Chondrocyte (in vitro differentiated cells): Measurements from ENCODE around the gene ZNF705A. TPM values are rescaled to one million over a fixed set of nuclear protein-coding genes. Genes with fewer than 3 reads are reported as not detected.
"Not testable (repeated sequence)": the region's sequence is repeated elsewhere in the genome, so short reads cannot be mapped to it uniquely, and the experiment has no call there.

Experiments used
- DNase-seq: peaks from one replicate; pipeline ENCODE4 v3.0.0; 2021; ENCODE audit warnings: mixed read lengths, low spot score
- H3K27ac Mint-ChIP-seq: one replicate; pipeline ENCODE4 v1.8.0; 2021; ENCODE audit warnings: mild to moderate bottlenecking, moderate library complexity, mixed read lengths; ENCODE audit not compliant: unreplicated experiment
- H3K27me3 Mint-ChIP-seq: 2 replicates; pipeline ENCODE4 v1.8.0; 2021; ENCODE audit warnings: low read depth, mixed read lengths
- H3K36me3 Mint-ChIP-seq: 2 replicates; pipeline ENCODE4 v1.8.0; 2021; ENCODE audit warnings: low read depth, mixed read lengths
- H3K4me1 Mint-ChIP-seq: 2 replicates; pipeline ENCODE4 v1.8.0; 2021; ENCODE audit warnings: low read depth, mild to moderate bottlenecking, mixed read lengths
- H3K4me3 Mint-ChIP-seq: one replicate; pipeline ENCODE4 v1.8.0; 2021; ENCODE audit warnings: mild to moderate bottlenecking, moderate library complexity, mixed read lengths; ENCODE audit not compliant: unreplicated experiment
- H3K9me3 Mint-ChIP-seq: 2 replicates; pipeline ENCODE4 v1.8.0; 2021; ENCODE audit warnings: low read depth, mixed read lengths
- total RNA-seq: library from RNA; stranded (reverse); gene quantifications from 3 replicates; pipeline ENCODE4 v1.2.1, GENCODE V29; 2021
- TF ChIP-seq, protein P1 (sequence below): fragments of 200-600 bp; sonication (generic); IDR thresholded peaks from 2 replicates; pipeline ENCODE4 v1.5.0; 2021; ENCODE audit warnings: antibody characterized with exemption, mild to moderate bottlenecking, moderate library complexity

ZNF705A gene
- total RNA-seq, 1 donor from 2014 or later, result not detected

DNA sequence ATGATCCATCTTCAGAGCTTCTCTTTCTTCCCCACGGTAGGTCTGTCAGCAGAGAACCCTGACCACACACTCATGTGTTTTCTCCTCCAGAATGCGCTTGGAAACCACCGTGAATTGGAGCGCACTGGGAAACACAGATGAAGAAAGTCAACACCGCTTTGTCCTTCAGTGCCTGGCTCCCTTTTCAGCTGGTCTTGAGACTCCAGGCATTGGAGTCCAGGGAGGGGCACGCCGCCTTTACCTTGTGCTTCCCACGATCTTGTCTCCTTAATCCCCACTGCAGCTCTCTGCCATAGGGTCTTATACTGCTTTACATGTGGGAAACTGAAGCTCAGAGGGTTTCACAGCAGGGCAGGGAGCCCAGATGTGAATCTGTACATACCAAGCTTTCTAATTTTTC, 69.5 kb downstream of the ZNF705A start:
- TF ChIP-seq, protein P1, sequence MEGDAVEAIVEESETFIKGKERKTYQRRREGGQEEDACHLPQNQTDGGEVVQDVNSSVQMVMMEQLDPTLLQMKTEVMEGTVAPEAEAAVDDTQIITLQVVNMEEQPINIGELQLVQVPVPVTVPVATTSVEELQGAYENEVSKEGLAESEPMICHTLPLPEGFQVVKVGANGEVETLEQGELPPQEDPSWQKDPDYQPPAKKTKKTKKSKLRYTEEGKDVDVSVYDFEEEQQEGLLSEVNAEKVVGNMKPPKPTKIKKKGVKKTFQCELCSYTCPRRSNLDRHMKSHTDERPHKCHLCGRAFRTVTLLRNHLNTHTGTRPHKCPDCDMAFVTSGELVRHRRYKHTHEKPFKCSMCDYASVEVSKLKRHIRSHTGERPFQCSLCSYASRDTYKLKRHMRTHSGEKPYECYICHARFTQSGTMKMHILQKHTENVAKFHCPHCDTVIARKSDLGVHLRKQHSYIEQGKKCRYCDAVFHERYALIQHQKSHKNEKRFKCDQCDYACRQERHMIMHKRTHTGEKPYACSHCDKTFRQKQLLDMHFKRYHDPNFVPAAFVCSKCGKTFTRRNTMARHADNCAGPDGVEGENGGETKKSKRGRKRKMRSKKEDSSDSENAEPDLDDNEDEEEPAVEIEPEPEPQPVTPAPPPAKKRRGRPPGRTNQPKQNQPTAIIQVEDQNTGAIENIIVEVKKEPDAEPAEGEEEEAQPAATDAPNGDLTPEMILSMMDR, result no peak
- Mint-ChIP-seq H3K4me3 (no peak overlapping the region), H3K27me3 (no peaks in the 10 kb centered on the region)

DNA sequence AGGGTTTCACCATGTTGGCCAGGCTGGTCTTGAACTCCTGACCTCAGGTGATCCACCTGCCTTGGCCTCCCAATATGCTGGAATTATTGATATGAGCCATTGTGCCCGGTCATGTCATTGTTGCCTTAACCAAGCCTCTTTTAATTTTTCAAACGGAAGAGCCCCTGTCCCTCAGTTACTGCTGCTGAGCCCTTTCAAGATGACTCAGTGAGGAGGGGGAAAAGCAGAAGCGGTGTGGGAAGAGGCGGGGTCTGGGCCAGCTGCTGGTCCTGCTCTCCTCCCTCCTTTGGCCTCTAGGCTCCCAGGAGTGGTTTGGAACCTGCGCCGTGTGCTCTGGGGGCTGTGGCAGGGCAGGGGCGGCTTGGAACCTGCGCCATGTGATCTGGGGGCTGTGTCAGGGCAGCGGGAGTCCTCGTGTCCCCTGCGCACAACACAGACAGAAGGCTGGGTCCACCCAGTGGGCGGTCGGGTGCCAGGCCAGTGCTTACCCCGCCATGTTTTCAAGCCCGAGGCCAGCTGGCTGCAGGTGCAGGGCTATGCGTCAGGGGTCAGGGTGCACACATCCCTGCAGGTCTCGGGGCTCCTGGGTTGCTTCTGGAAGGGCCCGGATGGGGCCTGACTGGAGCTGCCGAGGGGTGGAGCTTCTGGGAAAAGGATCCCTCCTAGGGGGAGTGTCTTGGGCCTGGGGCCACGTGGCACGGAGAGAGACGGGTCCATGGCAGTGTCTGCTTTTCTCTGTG, 70.3 kb downstream of the ZNF705A start, which contains the start of gene FAM90A1:
Gene FAM90A1 (minus strand): TSS at position 627 of the 740 bp plus-strand sequence. CDS start 2,786 bp downstream, outside the sequence.
- H3K27ac Mint-ChIP-seq, H3K4me1 Mint-ChIP-seq, H3K27me3 Mint-ChIP-seq, H3K9me3 Mint-ChIP-seq, DNase-seq, H3K4me3 Mint-ChIP-seq, H3K36me3 Mint-ChIP-seq: not testable (repeated sequence)

More for the DNA sequence above, 69.5 kb downstream of the ZNF705A start:
- no peak overlapping the region for H3K27ac Mint-ChIP-seq
- no peaks in the 10 kb centered on the region for H3K4me1 Mint-ChIP-seq
- no peak for DNase-seq
- peaks cover 8% of the 10 kb centered on the region for H3K9me3 Mint-ChIP-seq
- H3K36me3 Mint-ChIP-seq, result no peaks in the 10 kb centered on the region

DNA sequence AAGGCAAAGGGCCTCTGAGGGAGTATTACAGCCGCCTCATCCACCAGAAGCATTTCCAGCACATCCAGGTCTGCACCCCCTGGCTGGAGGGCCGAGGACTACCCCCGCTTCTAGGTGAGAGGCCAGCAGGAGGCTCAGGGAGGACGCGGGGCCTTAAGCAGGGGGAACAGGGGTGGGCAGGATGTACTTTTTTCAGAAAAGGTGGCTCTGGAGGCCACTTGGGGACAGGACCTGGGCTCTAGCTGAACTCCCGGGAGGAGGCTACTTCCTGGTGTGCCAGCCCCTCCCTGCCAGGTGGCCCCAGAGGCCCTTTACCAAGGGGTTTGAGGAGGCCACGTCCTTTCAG, 70.9 kb downstream of the ZNF705A start:
- DNase-seq, H3K4me3 Mint-ChIP-seq, H3K9me3 Mint-ChIP-seq, H3K27ac Mint-ChIP-seq, H3K27me3 Mint-ChIP-seq, H3K4me1 Mint-ChIP-seq, H3K36me3 Mint-ChIP-seq: not testable (repeated sequence)

DNA sequence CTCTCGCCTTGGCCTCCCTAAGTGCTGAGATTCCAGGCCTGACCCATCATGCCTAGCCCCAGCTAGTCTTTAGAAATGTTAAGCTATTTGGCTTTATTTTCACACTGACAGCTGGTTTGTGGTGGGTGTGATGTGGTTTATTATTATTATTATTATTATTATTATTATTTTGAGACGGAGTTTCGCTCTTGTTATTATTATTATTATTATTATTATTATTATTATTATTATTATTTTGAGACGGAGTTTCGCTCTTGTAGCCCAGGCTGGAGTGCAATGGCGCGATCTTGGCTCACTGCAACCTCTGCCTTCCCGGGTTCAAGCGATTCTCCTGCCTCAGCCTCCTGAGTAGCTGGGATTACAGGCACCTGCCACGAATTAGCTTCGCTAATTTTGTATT, 71.8 kb downstream of the ZNF705A start:
- DNase-seq, H3K27me3 Mint-ChIP-seq, H3K9me3 Mint-ChIP-seq, H3K36me3 Mint-ChIP-seq, H3K4me1 Mint-ChIP-seq, H3K4me3 Mint-ChIP-seq, H3K27ac Mint-ChIP-seq: not testable (repeated sequence)

DNA sequence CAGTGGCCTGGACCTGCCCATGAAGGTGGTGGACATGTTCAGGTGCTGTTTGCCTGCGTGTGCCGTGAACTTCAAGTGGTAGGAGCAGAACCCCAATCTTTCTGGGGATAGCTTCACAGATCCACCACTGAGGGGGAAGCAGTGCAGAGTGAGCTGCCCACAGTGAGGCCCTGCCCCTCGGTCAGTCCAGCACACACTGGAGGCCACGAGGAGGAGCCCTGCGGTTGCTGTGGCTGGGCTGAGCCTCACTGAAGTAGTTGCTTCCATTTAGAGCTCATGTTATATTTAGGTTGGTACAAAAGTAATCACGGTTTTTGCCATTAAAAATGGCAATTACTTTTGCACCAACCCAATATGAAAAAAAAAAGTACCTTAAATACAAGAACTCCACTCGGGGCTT, 72.7 kb downstream of the ZNF705A start:
- H3K4me1 Mint-ChIP-seq, H3K27me3 Mint-ChIP-seq, H3K36me3 Mint-ChIP-seq, H3K27ac Mint-ChIP-seq, H3K9me3 Mint-ChIP-seq, DNase-seq, H3K4me3 Mint-ChIP-seq: not testable (repeated sequence)

Other genes starting within 250 kb of the ZNF705A start
- 28.6 to 82.7 TPM (median 75.2 TPM) in 3 replicates for gene SLC2A3, start 220.8 kb upstream of the ZNF705A start, total RNA-seq
- 21.1 to 24.0 TPM (median 23.4 TPM) in 3 replicates for gene FOXJ2, start 124.3 kb upstream of the ZNF705A start, total RNA-seq
- gene C3AR1, start 90.7 kb upstream of the ZNF705A start, total RNA-seq, result 0.27 to 0.59 TPM in 2 of 3 replicates, not detected in the other
- gene NECAP1, start 74.7 kb upstream of the ZNF705A start, total RNA-seq, result 23.1 to 36.9 TPM (median 26.1 TPM) in 3 replicates
- 0.65 to 1.1 TPM (median 0.99 TPM) in 3 replicates for gene CLEC4A, start 33.4 kb upstream of the ZNF705A start, total RNA-seq
- gene FAM90A1, start 70.6 kb downstream of the ZNF705A start, total RNA-seq, result not detected in 3 replicates